Adipocyte (in vitro differentiated cells): Measurements from ENCODE around the gene DMRTA1.

Experiments
- DNase-seq: peaks from one replicate; pipeline ENCODE4 v3.0.0-alpha.2; 2015; ENCODE audit warnings: low read depth
- H3K27me3 ChIP-seq: replicated peaks from 2 replicates; pipeline ENCODE4 v1.7.0; 2013; ENCODE audit warnings: mild to moderate bottlenecking, low read length, moderate library complexity; ENCODE audit not compliant: control insufficient read depth, insufficient read depth
- H3K36me3 ChIP-seq: 2 replicates; pipeline ENCODE4 v1.7.0; 2013; ENCODE audit warnings: low read length, mild to moderate bottlenecking, moderate library complexity; ENCODE audit not compliant: control insufficient read depth, insufficient read depth, severe bottlenecking
- H3K4me1 ChIP-seq: 2 replicates; pipeline ENCODE4 v1.7.0; 2013; ENCODE audit warnings: mild to moderate bottlenecking, low read length, moderate library complexity; ENCODE audit not compliant: control insufficient read depth, insufficient read depth
- H3K4me3 ChIP-seq: 2 replicates; pipeline ENCODE4 v1.7.0; 2013; ENCODE audit warnings: mild to moderate bottlenecking, low read length, moderate library complexity
- H3K9ac ChIP-seq: 2 replicates; pipeline ENCODE4 v1.7.0; 2013; ENCODE audit warnings: mild to moderate bottlenecking, low read length, moderate library complexity
- H3K9me3 ChIP-seq: 2 replicates; pipeline ENCODE4 v1.7.0; 2013; ENCODE audit warnings: mild to moderate bottlenecking, low read length, moderate library complexity; ENCODE audit not compliant: control insufficient read depth

Gene DMRTA1

GRCh38 chr9:22446589-22446949 lies at the start of gene DMRTA1:
DMRTA1 (plus strand) TSS chr9:22446824; CDS start chr9:22447066, 242 bp downstream.
- DNase-seq: peak; percentile 84
- Histone ChIP-seq H3K4me1 (peaks cover 16% of the 10 kb centered on the region), H3K27me3 (peaks cover 4% of the 10 kb centered on the region), H3K9me3 (peaks cover 3% of the 10 kb centered on the region), H3K4me3 (peak within 1 kb of the TSS; percentile 92), H3K9ac (peak within 1 kb of the TSS; percentile 82), H3K36me3 (peaks cover 5% of the 10 kb centered on the region)

GRCh38 chr9:22401671-22402070 lies 45.0 kb upstream of the DMRTA1 start:
- no peaks in the 10 kb centered on the region for H3K9me3 ChIP-seq
- H3K36me3 ChIP-seq: no peaks in the 10 kb centered on the region
- H3K27me3 ChIP-seq: no peaks in the 10 kb centered on the region
- DNase-seq: peak; percentile 38
- no peak overlapping the region for H3K9ac ChIP-seq
- H3K4me3 ChIP-seq: no peak overlapping the region
- H3K4me1 ChIP-seq: no peaks in the 10 kb centered on the region

GRCh38 chr9:22405869-22406659 lies 40.6 kb upstream of the DMRTA1 start:
- Histone ChIP-seq H3K4me1 (no peaks in the 10 kb centered on the region), H3K9me3 (no peaks in the 10 kb centered on the region), H3K9ac (no peak overlapping the region), H3K36me3 (no peaks in the 10 kb centered on the region), H3K4me3 (no peak overlapping the region), H3K27me3 (no peaks in the 10 kb centered on the region)
- no peak for DNase-seq

- H3K4me1 ChIP-seq: peaks cover 19% of the 10 kb centered on the region
- H3K4me3 ChIP-seq: no peak overlapping the region
- no peaks in the 10 kb centered on the region for H3K27me3 ChIP-seq
- H3K9ac ChIP-seq: no peak overlapping the region
- no peak for DNase-seq
- no peaks in the 10 kb centered on the region for H3K36me3 ChIP-seq
- H3K9me3 ChIP-seq: no peaks in the 10 kb centered on the region
These were observed 32.7 kb upstream of the DMRTA1 start for GRCh38 chr9:22413884-22414283.

- H3K9ac ChIP-seq: peak overlapping the region; percentile 18
- peaks cover 19% of the 10 kb centered on the region for H3K4me1 ChIP-seq
- DNase-seq: peak; percentile 8
- H3K36me3 ChIP-seq: no peaks in the 10 kb centered on the region
- no peaks in the 10 kb centered on the region for H3K9me3 ChIP-seq
- H3K27me3 ChIP-seq: no peaks in the 10 kb centered on the region
- peak overlapping the region; percentile 4 for H3K4me3 ChIP-seq
These were observed 30.5 kb upstream of the DMRTA1 start for GRCh38 chr9:22415941-22416691.

- DNase-seq: peak; percentile 29
- peak overlapping the region; percentile 4 for H3K4me3 ChIP-seq
- no peaks in the 10 kb centered on the region for H3K27me3 ChIP-seq
- H3K9ac ChIP-seq: peak overlapping the region; percentile 18
- H3K9me3 ChIP-seq: no peaks in the 10 kb centered on the region
- H3K4me1 ChIP-seq: peaks cover 19% of the 10 kb centered on the region
- no peaks in the 10 kb centered on the region for H3K36me3 ChIP-seq
These were observed 29.9 kb upstream of the DMRTA1 start for GRCh38 chr9:22416692-22417060.

GRCh38 chr9:22423566-22423965 lies 23.1 kb upstream of the DMRTA1 start:
- H3K9ac ChIP-seq: no peak overlapping the region
- no peak for DNase-seq
- no peaks in the 10 kb centered on the region for H3K9me3 ChIP-seq
- H3K36me3 ChIP-seq: no peaks in the 10 kb centered on the region
- no peaks in the 10 kb centered on the region for H3K4me1 ChIP-seq
- no peak overlapping the region for H3K4me3 ChIP-seq
- H3K27me3 ChIP-seq: no peaks in the 10 kb centered on the region

GRCh38 chr9:22424616-22425015 lies 22.0 kb upstream of the DMRTA1 start:
- H3K9me3 ChIP-seq: no peaks in the 10 kb centered on the region
- no peaks in the 10 kb centered on the region for H3K27me3 ChIP-seq
- no peaks in the 10 kb centered on the region for H3K4me1 ChIP-seq
- no peak overlapping the region for H3K9ac ChIP-seq
- no peaks in the 10 kb centered on the region for H3K36me3 ChIP-seq
- no peak overlapping the region for H3K4me3 ChIP-seq
- no peak for DNase-seq

- Histone ChIP-seq H3K9me3 (no peaks in the 10 kb centered on the region), H3K4me3 (no peak overlapping the region), H3K36me3 (no peaks in the 10 kb centered on the region), H3K4me1 (no peaks in the 10 kb centered on the region), H3K9ac (no peak overlapping the region), H3K27me3 (no peaks in the 10 kb centered on the region)
- no peak for DNase-seq
These were observed 21.1 kb upstream of the DMRTA1 start for GRCh38 chr9:22425551-22425950.

GRCh38 chr9:22427226-22427880 lies 19.3 kb upstream of the DMRTA1 start:
- Histone ChIP-seq H3K9ac (no peak overlapping the region), H3K9me3 (no peaks in the 10 kb centered on the region), H3K27me3 (no peaks in the 10 kb centered on the region), H3K4me1 (no peaks in the 10 kb centered on the region), H3K4me3 (no peak overlapping the region), H3K36me3 (no peaks in the 10 kb centered on the region)
- DNase-seq: no peak

- no peaks in the 10 kb centered on the region for H3K4me1 ChIP-seq
- no peaks in the 10 kb centered on the region for H3K36me3 ChIP-seq
These were observed 12.9 kb upstream of the DMRTA1 start for GRCh38 chr9:22433691-22434090.

More at GRCh38 chr9:22433691-22434090, 12.9 kb upstream of the DMRTA1 start:
- H3K9ac ChIP-seq: no peak overlapping the region
- no peaks in the 10 kb centered on the region for H3K9me3 ChIP-seq
- no peak for DNase-seq
- H3K27me3 ChIP-seq: no peaks in the 10 kb centered on the region
- no peak overlapping the region for H3K4me3 ChIP-seq
